Right lobe of liver (tissue), 6 donors: ENCODE data around the gene LACRT. TPM values are rescaled to one million over a fixed set of nuclear protein-coding genes. Genes with fewer than 3 reads are reported as not detected.

Experiments used
- ATAC-seq, 4 donors: fragments of 200-7000 bp; cut with Tn5 transposase; one replicate each; pipeline ENCODE4 v1.9.1; 2020; ENCODE audit warnings: mild to moderate bottlenecking in 4 of 4, moderate library complexity in 4 of 4
- DNase-seq, 3 donors: peaks; one replicate each; pipeline ENCODE4 v3.0.0-alpha.2; 2020
- H3K27ac ChIP-seq, 3 donors: fragments of 200-600 bp; one replicate each; pipeline ENCODE4 v1.8.0; 2022
- H3K27me3 ChIP-seq, 2 donors: fragments of 200-600 bp; one replicate each; pipeline ENCODE4 v1.8.0; 2022
- H3K36me3 ChIP-seq, 4 donors: fragments of 200-600 bp; sonication (generic) in 1 of 4; one replicate each; pipeline versions ENCODE4 v1.5.1 to v1.8.0; 2017 to 2022; ENCODE audit warnings: control low read depth in 1 of 4
- H3K4me1 ChIP-seq, 4 donors: fragments of 200-600 bp; sonication (generic) in 1 of 4; one replicate each; pipeline versions ENCODE4 v1.5.1 to v1.8.0; 2017 to 2022; ENCODE audit warnings: control low read depth in 1 of 4
- H3K4me3 ChIP-seq, 3 donors: fragments of 200-600 bp; one replicate each; pipeline ENCODE4 v1.8.0; 2022
- H3K9me3 ChIP-seq, 4 donors: fragments of 200-600 bp; sonication (generic) in 1 of 4; one replicate each; pipeline versions ENCODE4 v1.5.1 to v1.8.0; 2017 to 2022; ENCODE audit warnings: control low read depth in 1 of 4
- POLR2A ChIP-seq: fragments of 450-650 bp; IDR thresholded peaks from one replicate; pipeline ENCODE4 v1.6.1; 2017; ENCODE audit warnings: antibody characterized with exemption, mild to moderate bottlenecking
- WGBS: methylation state at CpG from one replicate; pipeline ENCODE4 v1.1.6; 2018; ENCODE audit warnings: low coverage, low lambda C conversion rate; ENCODE audit not compliant: insufficient coverage; ENCODE audit errors: missing lambda C conversion rate; 5-methylcytosine and 5-hydroxymethylcytosine counted together
- intact Hi-C, 2 donors: fragments of 100-400 bp; cut with DNase I; formaldehyde crosslinking; loops; one replicate each; pipeline versions ENCODE4 v1.11.2 to v1.14.1; 2022
- total RNA-seq, 6 experiments: library from RNA; depleted of rRNA in 2 of 6; stranded (reverse); fragments of >200 nt in 2 of 6; fragmentation: NEBNext Ultra II Directional in 3 of 6; extraction: Animal tissue kit (Norgen Biotek cat#: 25700) in 3 of 6; gene quantifications; one replicate each; pipeline versions ENCODE4 v1.1.0 to v1.2.4, GENCODE V29; 2016 to 2023
- TF ChIP-seq, protein P1 (sequence below), 4 donors: fragments of 200-600 bp in 3 of 4; fragments of 450-650 bp in 1 of 4; IDR thresholded peaks; one replicate each; pipeline versions ENCODE4 v1.5.1 to v1.8.0; 2016 to 2022; ENCODE audit warnings: antibody characterized with exemption in 4 of 4, mild to moderate bottlenecking in 2 of 4
- donor health status: DM: no; HTN: yes; CAD: no.
- donor health status: DM: no; HTN: no; CAD: no.
- donor health status: DM: no; HTN: no; CAD: no.
- donor health status: DM: no; HTN: yes; CAD: no.
- donor health status: DM: no; HTN: yes; CAD: no.

LACRT gene
- total RNA-seq, 6 experiments from 2014 or later: not detected

DNA sequence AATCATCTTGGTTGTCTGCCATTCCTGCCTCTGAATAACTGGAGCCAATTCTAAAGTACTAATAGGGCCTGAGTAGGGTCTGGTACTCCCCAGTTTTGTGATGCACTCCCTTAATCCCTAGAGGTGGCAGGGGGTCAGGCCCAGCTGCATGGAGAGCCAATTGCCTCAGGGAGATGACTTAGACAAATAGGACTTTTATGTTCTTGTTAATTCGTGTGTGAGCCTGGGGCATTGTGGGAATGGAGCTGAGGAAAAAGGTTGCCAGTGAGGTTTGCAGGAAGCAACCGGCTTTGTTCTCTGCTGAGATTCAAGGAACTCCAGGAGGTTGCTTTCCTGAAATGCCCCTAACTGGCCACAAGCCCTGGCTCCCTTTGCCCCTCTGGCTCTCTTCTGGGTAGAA lies 20.2 kb upstream of the LACRT start:
- intact Hi-C loops: no loop called here
- DNase-seq: no peak

DNA sequence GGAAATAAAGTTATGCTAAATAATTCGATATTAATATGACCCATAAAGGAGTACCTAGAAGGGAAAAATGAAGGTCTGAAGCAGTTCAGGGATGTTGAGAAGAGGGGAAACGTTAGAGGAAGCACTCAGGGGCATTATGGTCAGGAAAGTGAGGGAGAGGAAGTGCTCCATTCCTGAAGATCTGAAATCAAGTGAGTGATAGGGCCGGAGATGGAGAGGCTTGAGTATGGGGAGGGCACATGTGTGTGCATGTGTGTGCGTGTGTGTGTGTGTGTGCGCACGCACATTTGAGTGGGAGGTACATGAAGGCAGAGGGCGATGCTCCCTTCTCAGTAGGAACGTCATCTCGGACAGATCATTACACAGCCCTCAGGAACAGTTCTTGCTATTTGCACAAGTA lies 18.3 kb upstream of the LACRT start:
- TF ChIP-seq, protein P1, sequence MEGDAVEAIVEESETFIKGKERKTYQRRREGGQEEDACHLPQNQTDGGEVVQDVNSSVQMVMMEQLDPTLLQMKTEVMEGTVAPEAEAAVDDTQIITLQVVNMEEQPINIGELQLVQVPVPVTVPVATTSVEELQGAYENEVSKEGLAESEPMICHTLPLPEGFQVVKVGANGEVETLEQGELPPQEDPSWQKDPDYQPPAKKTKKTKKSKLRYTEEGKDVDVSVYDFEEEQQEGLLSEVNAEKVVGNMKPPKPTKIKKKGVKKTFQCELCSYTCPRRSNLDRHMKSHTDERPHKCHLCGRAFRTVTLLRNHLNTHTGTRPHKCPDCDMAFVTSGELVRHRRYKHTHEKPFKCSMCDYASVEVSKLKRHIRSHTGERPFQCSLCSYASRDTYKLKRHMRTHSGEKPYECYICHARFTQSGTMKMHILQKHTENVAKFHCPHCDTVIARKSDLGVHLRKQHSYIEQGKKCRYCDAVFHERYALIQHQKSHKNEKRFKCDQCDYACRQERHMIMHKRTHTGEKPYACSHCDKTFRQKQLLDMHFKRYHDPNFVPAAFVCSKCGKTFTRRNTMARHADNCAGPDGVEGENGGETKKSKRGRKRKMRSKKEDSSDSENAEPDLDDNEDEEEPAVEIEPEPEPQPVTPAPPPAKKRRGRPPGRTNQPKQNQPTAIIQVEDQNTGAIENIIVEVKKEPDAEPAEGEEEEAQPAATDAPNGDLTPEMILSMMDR (IDR thresholded peaks at IDR 0.05): no peak
- TF ChIP-seq POLR2A: no peak
- ATAC-seq (no peak), DNase-seq (no peak)
- intact Hi-C loops: no loop called here
- Histone ChIP-seq H3K9me3 (no peaks in the 10 kb centered on the region), H3K27me3 (no peaks in the 10 kb centered on the region), H3K4me3 (no peak overlapping the region), H3K27ac (no peak overlapping the region), H3K36me3 (no peaks in the 10 kb centered on the region), H3K4me1 (no peaks in the 10 kb centered on the region)
- WGBS: 65% methylated on average over 9 of the region's 9 CpGs

More for the DNA sequence above, 20.2 kb upstream of the LACRT start:
- H3K4me1 ChIP-seq: no peaks in the 10 kb centered on the region
- H3K4me3 ChIP-seq: no peak overlapping the region
- WGBS: 67% methylated on average over 2 of the region's 2 CpGs
- no peaks in the 10 kb centered on the region for H3K9me3 ChIP-seq
- H3K27ac ChIP-seq: no peak overlapping the region
- no peak for TF ChIP-seq POLR2A
- TF ChIP-seq, protein P1 (IDR thresholded peaks at IDR 0.05): no peak
- no peaks in the 10 kb centered on the region for H3K27me3 ChIP-seq
- no peaks in the 10 kb centered on the region for H3K36me3 ChIP-seq
- no peak for ATAC-seq

DNA sequence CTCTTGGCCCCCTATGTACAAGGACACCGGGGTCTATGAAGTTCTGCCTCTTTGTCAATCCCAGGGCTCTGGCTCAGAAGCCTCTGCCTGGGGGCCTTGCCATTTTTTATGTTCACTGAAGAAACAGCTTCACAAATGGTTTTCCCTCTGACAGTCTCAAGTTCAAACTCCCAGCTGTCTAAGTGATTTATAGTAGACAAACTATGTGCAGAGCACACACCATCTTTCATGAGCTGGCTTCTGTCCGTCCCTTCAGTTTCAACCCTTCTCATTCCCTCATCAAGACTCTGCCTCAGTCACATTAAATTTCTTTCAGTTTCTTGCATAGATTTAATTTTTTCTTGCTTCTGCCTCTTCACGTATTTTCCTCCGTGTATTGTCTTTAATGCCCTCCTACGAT lies 16.2 kb upstream of the LACRT start:
- Histone ChIP-seq H3K9me3 (no peaks in the 10 kb centered on the region), H3K36me3 (no peaks in the 10 kb centered on the region), H3K27me3 (no peaks in the 10 kb centered on the region), H3K4me3 (no peak overlapping the region), H3K4me1 (no peaks in the 10 kb centered on the region), H3K27ac (no peak overlapping the region)
- no peak for ATAC-seq
- TF ChIP-seq, protein P1 (IDR thresholded peaks at IDR 0.05): no peak
- TF ChIP-seq POLR2A: no peak
- DNase-seq: no peak
- intact Hi-C loops: no loop called here
- 66% methylated on average over 5 of the region's 5 CpGs for WGBS

DNA sequence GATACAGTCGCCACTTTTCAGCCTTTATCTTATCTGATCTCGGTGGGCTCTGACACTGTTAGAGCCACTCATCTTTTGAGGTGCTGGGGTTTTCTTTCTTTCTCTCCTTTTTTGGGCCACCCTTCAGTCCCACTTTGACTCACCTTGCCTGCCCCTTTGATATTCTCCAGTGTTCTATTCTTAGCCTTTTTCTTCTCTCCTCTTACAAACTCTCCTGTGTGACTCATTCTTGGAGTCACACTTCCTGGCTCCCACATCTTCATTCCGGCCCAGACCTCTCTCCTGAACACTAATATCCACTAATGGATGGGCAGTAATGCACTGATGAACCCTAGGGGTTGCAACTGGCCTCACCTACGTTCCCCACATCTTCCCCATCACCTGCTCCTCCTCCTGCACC lies 15.7 kb upstream of the LACRT start:
- Histone ChIP-seq H3K4me1 (no peaks in the 10 kb centered on the region), H3K9me3 (no peaks in the 10 kb centered on the region), H3K27me3 (no peaks in the 10 kb centered on the region), H3K27ac (no peak overlapping the region), H3K4me3 (no peak overlapping the region), H3K36me3 (no peaks in the 10 kb centered on the region)
- no peak for ATAC-seq
- intact Hi-C loops: no loop called here
- WGBS: 38% methylated on average over 4 of the region's 4 CpGs
- TF ChIP-seq POLR2A: no peak
- no peak for DNase-seq

DNA sequence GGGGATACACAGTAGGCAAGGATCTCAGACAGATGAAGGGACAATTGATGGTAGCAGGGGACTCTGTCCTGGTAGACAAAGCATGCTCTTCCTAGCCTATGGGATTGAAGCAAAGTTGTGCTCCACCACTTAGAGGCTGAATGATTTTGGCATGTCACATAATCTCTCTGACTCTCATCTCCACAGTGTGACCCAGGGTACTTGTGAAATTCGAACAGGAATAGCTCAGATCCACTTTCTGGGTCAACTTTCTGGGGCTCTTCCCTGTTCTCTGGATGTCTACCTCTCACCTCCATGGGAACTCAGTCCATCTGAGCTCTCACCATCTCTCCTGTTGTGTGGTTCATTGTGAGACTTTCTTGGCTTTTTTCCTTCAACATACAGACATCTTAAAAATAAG lies 15.1 kb upstream of the LACRT start:
- intact Hi-C loops: no loop called here
- no peaks in the 10 kb centered on the region for H3K27me3 ChIP-seq

More for the DNA sequence above, 15.1 kb upstream of the LACRT start:
- TF ChIP-seq, protein P1 (IDR thresholded peaks at IDR 0.05): no peak
- no peak for TF ChIP-seq POLR2A
- WGBS: 33% methylated on average over 1 of the region's 1 CpG
- no peaks in the 10 kb centered on the region for H3K9me3 ChIP-seq
- H3K27ac ChIP-seq: no peak overlapping the region
- DNase-seq (no peak), ATAC-seq (no peak)
- H3K36me3 ChIP-seq: no peaks in the 10 kb centered on the region
- no peak overlapping the region for H3K4me3 ChIP-seq
- H3K4me1 ChIP-seq: no peaks in the 10 kb centered on the region
